ENCODE measurements around the gene PXT1.

DNA sequence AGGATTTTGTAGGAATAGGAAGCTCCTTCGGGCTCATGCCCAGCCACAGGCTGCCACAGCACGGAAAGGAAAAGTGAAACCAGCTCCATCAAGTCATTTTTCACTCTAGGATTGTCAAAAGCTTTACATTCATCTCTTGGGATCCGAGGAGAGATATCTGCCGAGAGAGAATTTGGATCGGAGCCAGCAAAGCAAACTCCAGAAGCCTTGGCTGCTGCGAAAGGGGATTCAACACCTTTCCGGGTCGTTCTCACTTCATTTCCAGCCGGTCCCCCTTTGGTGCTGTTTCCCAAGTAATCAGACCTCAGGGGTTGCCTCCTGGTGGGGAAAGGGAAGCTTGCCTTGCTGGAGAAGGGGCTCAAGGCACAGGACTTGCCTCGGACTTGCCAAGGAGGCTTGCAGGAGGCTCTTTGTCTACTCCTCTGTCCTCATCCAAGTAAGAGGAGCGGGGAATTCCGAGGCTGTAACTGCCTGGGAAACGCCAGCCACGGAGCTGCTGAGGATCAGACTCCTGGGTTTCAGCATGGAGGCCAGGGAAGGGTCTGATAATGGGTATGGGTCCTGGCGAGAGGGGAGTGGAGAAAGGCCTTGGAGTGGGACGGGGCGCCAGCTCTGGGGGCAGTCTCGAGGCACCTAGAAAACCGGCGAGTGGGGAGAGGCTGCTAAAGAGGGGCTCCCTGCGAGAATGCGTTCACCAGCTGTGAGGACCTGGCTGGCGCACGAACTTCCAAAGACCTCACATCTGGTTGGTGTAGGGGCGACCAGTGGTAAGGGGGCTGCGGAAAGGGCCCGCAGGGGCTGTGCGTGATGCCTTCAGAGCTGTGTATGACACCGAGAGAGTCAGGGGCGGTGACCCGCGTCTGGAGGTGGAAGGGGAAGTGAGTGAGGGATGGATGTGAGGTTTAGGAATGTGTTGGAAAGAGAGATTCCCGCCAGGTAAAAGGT, 55.9 kb downstream of the PXT1 start:
- TF ChIP-seq, protein P1, sequence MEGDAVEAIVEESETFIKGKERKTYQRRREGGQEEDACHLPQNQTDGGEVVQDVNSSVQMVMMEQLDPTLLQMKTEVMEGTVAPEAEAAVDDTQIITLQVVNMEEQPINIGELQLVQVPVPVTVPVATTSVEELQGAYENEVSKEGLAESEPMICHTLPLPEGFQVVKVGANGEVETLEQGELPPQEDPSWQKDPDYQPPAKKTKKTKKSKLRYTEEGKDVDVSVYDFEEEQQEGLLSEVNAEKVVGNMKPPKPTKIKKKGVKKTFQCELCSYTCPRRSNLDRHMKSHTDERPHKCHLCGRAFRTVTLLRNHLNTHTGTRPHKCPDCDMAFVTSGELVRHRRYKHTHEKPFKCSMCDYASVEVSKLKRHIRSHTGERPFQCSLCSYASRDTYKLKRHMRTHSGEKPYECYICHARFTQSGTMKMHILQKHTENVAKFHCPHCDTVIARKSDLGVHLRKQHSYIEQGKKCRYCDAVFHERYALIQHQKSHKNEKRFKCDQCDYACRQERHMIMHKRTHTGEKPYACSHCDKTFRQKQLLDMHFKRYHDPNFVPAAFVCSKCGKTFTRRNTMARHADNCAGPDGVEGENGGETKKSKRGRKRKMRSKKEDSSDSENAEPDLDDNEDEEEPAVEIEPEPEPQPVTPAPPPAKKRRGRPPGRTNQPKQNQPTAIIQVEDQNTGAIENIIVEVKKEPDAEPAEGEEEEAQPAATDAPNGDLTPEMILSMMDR (IDR thresholded peaks at IDR 0.05; ENCODE audit: poor library complexity): no peak
- TF ChIP-seq EZH2 (IDR thresholded peaks at IDR 0.05; ENCODE audit: borderline replicate concordance): no peak
- no peak for TF ChIP-seq EZH2phosphoT487 (IDR thresholded peaks at IDR 0.05; ENCODE audit: low read depth, severe bottlenecking, unreplicated experiment)
